Thoracic aorta endothelial cell (primary cell): ENCODE measurements around the gene MYH3. TPM values are rescaled to one million over a fixed set of nuclear protein-coding genes. Genes with fewer than 3 reads are reported as not detected.

Experiments
- total RNA-seq: library from RNA; depleted of rRNA; stranded (reverse); fragments of >200 nt; gene quantifications from 2 replicates; pipeline ENCODE4 v1.2.3, GENCODE V29; 2012

Gene MYH3
- total RNA-seq: under 0.01 and 0.50 TPM in 2 replicates

GRCh38 chr17:10657148-10657547, at the start of gene MYH3:
Gene MYH3, minus strand, starts transcription at chr17:10657309. Its CDS starts 2,245 bp downstream, at chr17:10655064.

GRCh38 chr17:10697092-10698081, 40.3 kb upstream of the MYH3 start, which contains the start of the genes ADPRM and SCO1:
Gene ADPRM, plus strand, starts transcription at chr17:10697594. Its CDS starts 7,333 bp downstream, at chr17:10704927.
Gene SCO1, minus strand, starts transcription at chr17:10697533. Its CDS starts 26 bp downstream, at chr17:10697507.

Other genes starting within 250 kb of the MYH3 start
- not detected in 2 replicates for gene MYH8, start 235.4 kb downstream of the MYH3 start, total RNA-seq
- gene MYH4, start 187.8 kb downstream of the MYH3 start, total RNA-seq: not detected in 2 replicates
- not detected in 2 replicates for gene MYH1, start 138.8 kb downstream of the MYH3 start, total RNA-seq
- gene MYH2, start 107.7 kb downstream of the MYH3 start, total RNA-seq: not detected in 2 replicates
- gene SCO1, start 40.2 kb upstream of the MYH3 start, total RNA-seq: 23.1 and 26.7 TPM in 2 replicates
- gene ADPRM, start 40.3 kb upstream of the MYH3 start, total RNA-seq: 9.7 and 10.4 TPM in 2 replicates
- 1.1 and 2.0 TPM in 2 replicates for gene TMEM220, start 72.7 kb upstream of the MYH3 start, total RNA-seq
- not detected in 2 replicates for gene TMEM238L, start 146.8 kb upstream of the MYH3 start, total RNA-seq
- gene PIRT, start 180.8 kb upstream of the MYH3 start, total RNA-seq: not detected in 2 replicates